ENCODE data around the gene BTD. TPM values are rescaled to one million over a fixed set of nuclear protein-coding genes. Genes with fewer than 3 reads are reported as not detected.

Gene BTD
- total RNA-seq, 1 experiment from 2014 or later, result 5.6 TPM

DNA sequence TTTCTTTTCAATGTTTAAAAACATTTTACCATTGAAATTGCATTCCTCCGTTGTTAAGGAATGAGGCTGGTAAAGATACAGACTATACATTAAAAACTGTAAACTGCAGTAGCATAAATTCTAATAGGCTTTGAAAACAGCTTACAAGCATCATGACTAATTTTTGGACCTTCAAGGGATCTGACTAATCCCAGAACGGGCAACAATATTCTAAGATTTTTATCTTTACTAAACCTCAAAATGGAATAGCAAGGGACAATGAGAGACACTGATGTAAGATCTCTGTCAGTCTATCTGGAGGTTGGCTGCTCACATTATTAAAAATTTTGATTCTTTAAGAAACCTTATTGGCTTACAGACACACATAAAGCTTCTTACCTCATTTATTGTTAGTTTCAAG is 74.7 kb downstream of the BTD start:
- POLR2A ChIA-PET (ENCODE audit: low non-redundant PET), result no interaction called here
- H3K27ac ChIP-seq (ENCODE audit: low read depth, low read length, poor library complexity, severe bottlenecking), result no peak overlapping the region
- H3K36me3 ChIP-seq (ENCODE audit: insufficient read depth, low read length, poor library complexity, severe bottlenecking), result peaks cover 6% of the 10 kb centered on the region
- TF ChIP-seq, protein P1, sequence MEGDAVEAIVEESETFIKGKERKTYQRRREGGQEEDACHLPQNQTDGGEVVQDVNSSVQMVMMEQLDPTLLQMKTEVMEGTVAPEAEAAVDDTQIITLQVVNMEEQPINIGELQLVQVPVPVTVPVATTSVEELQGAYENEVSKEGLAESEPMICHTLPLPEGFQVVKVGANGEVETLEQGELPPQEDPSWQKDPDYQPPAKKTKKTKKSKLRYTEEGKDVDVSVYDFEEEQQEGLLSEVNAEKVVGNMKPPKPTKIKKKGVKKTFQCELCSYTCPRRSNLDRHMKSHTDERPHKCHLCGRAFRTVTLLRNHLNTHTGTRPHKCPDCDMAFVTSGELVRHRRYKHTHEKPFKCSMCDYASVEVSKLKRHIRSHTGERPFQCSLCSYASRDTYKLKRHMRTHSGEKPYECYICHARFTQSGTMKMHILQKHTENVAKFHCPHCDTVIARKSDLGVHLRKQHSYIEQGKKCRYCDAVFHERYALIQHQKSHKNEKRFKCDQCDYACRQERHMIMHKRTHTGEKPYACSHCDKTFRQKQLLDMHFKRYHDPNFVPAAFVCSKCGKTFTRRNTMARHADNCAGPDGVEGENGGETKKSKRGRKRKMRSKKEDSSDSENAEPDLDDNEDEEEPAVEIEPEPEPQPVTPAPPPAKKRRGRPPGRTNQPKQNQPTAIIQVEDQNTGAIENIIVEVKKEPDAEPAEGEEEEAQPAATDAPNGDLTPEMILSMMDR (conservative IDR thresholded peaks at IDR 0.05; ENCODE audit: low read depth, low read length), result no peak
- TF ChIP-seq EZH2 (IDR thresholded peaks at IDR 0.05; ENCODE audit: borderline replicate concordance, low read depth, low read length, poor library complexity, severe bottlenecking), result no peak
- CTCF ChIA-PET, result no interaction called here
- H3K4me3 ChIP-seq (ENCODE audit: low read depth, low read length, poor library complexity, severe bottlenecking), result no peak overlapping the region
- no peak for DNase-seq (ENCODE audit: low spot score)
- H3K9me3 ChIP-seq (ENCODE audit: low read depth, low read length, poor library complexity, severe bottlenecking), result no peaks in the 10 kb centered on the region
- H3K27me3 ChIP-seq (replicated peaks; ENCODE audit: insufficient read depth, low read depth, low read length, poor library complexity), result no peaks in the 10 kb centered on the region
- no peaks in the 10 kb centered on the region for H3K4me1 ChIP-seq (ENCODE audit: insufficient read depth, low read length, poor library complexity, severe bottlenecking)
- intact Hi-C loops (cut with micrococcal nuclease; ENCODE audit: unreplicated experiment), result no loop called here
- no TSS peak for BruUV-seq (replicated peaks)

DNA sequence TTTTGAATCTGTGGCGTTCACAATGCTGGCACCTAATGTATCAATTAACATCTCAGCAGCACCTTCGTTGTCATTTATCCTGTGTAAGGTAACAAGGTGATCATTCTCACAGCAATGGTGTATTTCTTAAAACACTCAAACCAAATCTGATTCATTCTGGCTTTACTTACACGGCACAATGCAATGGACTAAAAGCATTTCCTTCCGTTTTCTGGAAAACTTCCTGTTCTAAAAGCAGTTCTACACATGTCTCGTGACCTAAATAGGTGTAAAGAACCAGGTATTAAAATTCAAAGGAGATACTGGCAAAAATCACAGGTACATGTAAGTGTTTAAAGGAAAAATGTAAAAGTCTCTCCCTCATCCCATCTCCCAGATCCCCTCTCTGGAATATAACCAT is 77.8 kb downstream of the BTD start:
- Histone ChIP-seq H3K4me1 (ENCODE audit: insufficient read depth, low read length, poor library complexity, severe bottlenecking) (peaks cover 7% of the 10 kb centered on the region), H3K36me3 (ENCODE audit: insufficient read depth, low read length, poor library complexity, severe bottlenecking) (peaks cover 13% of the 10 kb centered on the region), H3K27ac (ENCODE audit: low read depth, low read length, poor library complexity, severe bottlenecking) (no peak overlapping the region), H3K4me3 (ENCODE audit: low read depth, low read length, poor library complexity, severe bottlenecking) (no peak overlapping the region), H3K27me3 (replicated peaks; ENCODE audit: insufficient read depth, low read depth, low read length, poor library complexity) (no peaks in the 10 kb centered on the region), H3K9me3 (ENCODE audit: low read depth, low read length, poor library complexity, severe bottlenecking) (no peaks in the 10 kb centered on the region)
- DNase-seq (ENCODE audit: low spot score), result no peak
- no peak for TF ChIP-seq EZH2 (IDR thresholded peaks at IDR 0.05; ENCODE audit: borderline replicate concordance, low read depth, low read length, poor library complexity, severe bottlenecking)
- TF ChIP-seq, protein P1 (conservative IDR thresholded peaks at IDR 0.05; ENCODE audit: low read depth, low read length), result no peak
- intact Hi-C loops (cut with micrococcal nuclease; ENCODE audit: unreplicated experiment), result no loop called here
- no TSS peak for BruUV-seq (replicated peaks)
- POLR2A ChIA-PET (ENCODE audit: low non-redundant PET), result no interaction called here
- CTCF ChIA-PET, result no interaction called here

DNA sequence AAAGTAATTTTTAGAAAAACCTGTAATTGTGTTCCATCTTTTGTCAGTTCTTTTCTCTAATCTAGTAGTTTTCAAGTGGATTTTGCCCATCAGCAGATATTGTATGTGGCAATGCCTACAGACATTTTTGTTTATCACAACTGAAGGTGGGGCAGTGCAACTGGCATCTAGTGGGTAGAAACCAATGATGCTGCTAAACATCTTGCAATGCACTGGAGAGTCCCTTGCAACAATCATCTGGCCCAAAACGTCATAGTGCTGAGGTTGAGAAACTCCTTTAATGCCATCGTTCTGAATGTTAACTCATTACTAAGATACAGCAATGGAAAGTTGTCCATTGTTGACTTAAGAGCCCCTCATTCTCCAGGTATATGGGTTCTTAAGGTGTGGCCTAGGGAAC is 80.1 kb downstream of the BTD start:
- Histone ChIP-seq H3K27me3 (replicated peaks; ENCODE audit: insufficient read depth, low read depth, low read length, poor library complexity) (no peaks in the 10 kb centered on the region), H3K4me1 (ENCODE audit: insufficient read depth, low read length, poor library complexity, severe bottlenecking) (peaks cover 7% of the 10 kb centered on the region), H3K9me3 (ENCODE audit: low read depth, low read length, poor library complexity, severe bottlenecking) (no peaks in the 10 kb centered on the region), H3K4me3 (ENCODE audit: low read depth, low read length, poor library complexity, severe bottlenecking) (no peak overlapping the region), H3K27ac (ENCODE audit: low read depth, low read length, poor library complexity, severe bottlenecking) (no peak overlapping the region), H3K36me3 (ENCODE audit: insufficient read depth, low read length, poor library complexity, severe bottlenecking) (peaks cover 22% of the 10 kb centered on the region)
- POLR2A ChIA-PET (ENCODE audit: low non-redundant PET), result no interaction called here
- intact Hi-C loops (cut with micrococcal nuclease; ENCODE audit: unreplicated experiment), result no loop called here
- no peak for TF ChIP-seq EZH2 (IDR thresholded peaks at IDR 0.05; ENCODE audit: borderline replicate concordance, low read depth, low read length, poor library complexity, severe bottlenecking)
- TF ChIP-seq, protein P1 (conservative IDR thresholded peaks at IDR 0.05; ENCODE audit: low read depth, low read length), result no peak
- no peak for DNase-seq (ENCODE audit: low spot score)
- CTCF ChIA-PET, result no interaction called here
- BruUV-seq (replicated peaks), result no TSS peak

All from A673 (cell line).